ENCODE measurements around the gene NCOA6.
A peak's percentile ranks its signal among the peaks of the same experiment; 100 is the strongest.
"Not testable (repeated sequence)": the region's sequence is repeated elsewhere in the genome, so short reads cannot be mapped to it uniquely, and the experiment has no call there.

Gene NCOA6

GRCh38 chr20:34824806-34825529 lies 483 bp downstream of the NCOA6 start:
- DNase-seq = peak in 1 of 2 experiments; percentile 24

GRCh38 chr20:34824452-34824805 lies 1.0 kb downstream of the NCOA6 start:
- DNase-seq = peak; percentile 34 to 35

GRCh38 chr20:34824026-34824425 lies 1.4 kb downstream of the NCOA6 start:
- DNase-seq = no peak

DNA sequence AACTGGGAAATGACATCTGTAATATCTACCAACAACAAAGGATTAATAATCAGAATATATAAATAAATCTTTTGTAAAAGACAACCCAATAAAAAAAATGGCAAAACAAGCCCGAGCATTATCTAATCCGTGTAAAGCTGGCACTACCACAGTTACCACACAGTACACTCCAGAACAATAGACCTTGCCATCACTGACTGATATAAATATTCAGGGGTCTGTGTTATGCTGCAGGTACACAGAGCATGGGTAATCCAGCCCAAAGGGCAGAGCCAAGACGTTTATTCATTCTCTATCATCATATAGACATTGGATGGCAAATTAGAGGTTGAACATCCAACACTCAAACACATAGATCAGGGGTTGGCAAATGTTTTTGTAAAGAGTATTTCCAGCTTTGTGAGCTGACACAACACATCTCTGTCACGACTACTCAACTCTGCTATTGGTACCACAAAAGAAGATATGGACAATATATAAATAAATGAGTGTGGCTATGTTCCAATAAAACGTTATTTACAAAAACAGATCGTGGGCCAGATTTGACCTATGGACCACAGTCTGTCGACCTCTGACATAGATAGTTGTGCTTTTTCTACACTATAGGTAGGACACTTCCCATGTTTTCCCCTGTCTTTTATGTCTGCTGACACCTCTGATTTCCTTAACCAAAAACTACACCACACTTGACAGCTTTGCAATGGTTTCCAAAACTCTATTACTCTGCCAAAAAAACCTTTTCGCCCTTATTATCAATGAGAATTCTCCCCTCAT lies 4.5 kb downstream of the NCOA6 start:
- DNase-seq = no peak

- no peak for DNase-seq
These were observed 7.7 kb downstream of the NCOA6 start for GRCh38 chr20:34817801-34818200.

- no peak for DNase-seq
These were observed 8.4 kb downstream of the NCOA6 start for GRCh38 chr20:34817072-34817471.

DNA sequence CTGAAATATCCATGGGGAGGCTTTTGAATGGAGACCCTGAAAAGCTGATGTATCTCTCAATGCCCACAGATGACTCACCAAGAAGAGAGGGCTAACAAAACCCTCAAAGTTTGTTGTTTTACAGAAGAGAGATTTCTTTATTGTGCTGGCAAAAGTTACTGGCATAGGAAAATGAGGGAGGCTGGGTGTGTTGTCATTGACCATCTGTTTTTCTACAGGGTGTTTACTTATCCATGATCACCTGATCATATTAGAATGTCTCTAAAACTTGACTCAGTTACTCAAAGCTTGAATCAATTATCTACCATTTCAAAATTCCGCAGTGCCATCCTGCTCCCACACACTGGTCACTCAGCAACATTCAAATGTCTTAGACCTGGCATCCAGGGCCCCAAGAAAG lies 9.8 kb downstream of the NCOA6 start:
- no peak for DNase-seq

DNA sequence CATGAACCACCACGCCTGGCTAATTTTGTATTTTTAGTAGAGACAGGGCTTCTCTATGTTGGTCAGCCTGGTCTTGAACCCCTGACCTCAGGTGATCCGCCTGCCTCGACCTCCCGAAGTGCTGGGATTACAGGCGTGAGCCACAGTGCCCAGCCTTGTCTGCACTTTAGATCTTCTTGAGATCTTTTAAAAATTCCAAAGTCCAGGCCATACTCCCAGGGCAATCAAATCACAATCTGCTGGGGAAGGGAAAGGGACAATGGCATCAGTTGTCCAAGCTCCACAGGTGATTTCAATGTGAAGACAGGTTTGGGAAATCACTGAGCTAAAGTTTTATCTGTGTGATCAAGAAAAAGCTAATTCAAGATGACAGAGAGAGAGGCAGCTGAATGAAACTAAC lies 16.9 kb downstream of the NCOA6 start:
- no peak for DNase-seq

DNA sequence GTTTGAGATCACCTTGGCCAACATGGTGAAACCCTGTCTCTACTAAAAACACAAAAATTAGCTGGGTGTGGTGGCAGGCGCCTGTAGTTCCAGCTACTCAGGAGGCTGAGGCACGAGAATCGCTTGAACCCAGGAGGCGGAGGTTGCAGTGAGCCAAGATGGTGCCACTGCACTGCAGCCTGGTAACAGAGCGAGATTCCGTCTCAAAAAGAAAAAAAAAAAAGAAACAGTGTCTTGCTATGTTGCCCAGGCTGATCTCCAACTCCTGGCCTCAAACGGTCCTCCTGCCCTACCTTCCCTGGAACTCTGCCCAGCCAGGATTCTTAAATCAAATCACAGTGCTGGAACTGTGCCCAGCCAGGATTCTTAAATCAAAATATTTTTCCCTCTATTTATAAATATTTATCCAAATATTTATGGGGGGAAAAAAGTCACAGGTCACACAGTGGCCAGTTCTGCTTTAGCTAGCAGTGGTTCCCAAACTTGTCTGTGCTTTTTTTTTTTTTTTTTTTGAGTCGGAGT lies 17.4 kb downstream of the NCOA6 start:
- not testable (repeated sequence) for DNase-seq

DNA sequence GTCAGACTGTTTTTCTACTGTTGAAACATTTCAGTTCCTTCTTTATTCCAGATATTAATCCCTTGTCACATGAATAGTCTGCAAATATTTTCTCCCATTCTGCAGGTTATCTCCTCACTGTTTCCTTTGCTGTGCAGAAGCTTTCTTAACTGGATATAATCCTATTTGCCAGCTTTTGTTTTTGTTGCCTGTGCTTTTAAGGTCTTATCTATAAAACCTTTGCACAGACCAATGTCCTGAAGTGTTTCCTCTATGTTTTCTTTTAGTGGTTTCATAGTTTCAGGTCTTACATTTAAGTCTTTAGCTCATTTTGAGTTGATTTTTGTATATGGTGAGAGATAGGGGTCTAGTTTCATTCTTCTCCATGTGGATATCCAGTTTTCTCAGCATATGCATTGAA lies 19.2 kb downstream of the NCOA6 start:
- no peak for DNase-seq

- DNase-seq = no peak
These were observed 26.6 kb downstream of the NCOA6 start for GRCh38 chr20:34798871-34799270.

DNA sequence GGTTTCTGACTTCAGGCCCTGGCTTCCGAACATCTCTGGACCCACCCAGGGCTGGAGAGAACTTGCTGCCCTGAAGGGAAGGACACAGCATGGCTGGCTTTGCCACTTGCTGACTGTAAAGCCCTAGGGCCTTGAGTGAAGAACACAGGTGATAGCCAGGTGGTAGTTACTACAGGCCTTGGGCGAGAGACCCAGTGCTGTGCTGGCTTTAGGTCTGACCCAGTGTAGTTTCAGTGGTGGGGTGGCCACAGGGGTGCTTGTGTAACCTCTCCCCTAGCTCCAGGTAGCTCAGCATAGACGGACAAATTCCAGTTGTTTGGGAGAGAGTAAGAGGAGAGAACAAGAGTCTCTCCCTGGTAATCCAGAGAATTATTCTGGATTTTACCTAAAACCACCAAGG lies 27.1 kb downstream of the NCOA6 start:
- no peak for DNase-seq

GRCh38 chr20:34797012-34797995 lies 28.1 kb downstream of the NCOA6 start:
- no peak for DNase-seq

DNA sequence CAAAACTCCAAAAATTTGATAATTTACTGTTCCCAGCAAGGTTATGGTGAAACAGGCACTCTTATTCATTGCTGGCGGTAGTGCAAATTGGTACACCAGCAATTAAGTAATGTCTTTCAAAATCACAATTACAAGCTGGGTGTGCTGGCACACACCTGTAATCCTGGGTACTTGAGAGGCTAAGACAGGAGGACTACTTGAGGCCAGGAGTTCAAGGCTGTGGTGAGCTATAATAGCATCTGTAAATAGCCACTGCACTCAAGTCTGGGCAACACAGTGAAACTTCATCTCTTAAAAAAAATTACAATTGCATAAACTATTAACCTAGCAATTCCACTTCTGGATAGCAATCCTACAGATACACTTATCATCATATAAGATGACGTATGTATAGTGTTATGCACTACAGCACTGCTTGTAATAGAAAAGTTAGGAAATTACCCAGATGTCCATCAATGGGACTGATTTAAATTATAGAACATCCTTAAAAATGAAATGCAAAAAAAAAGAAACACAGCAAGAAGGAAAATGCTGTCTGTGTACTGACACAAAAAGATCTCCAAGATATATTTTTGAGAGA lies 31.4 kb downstream of the NCOA6 start:
- no peak for DNase-seq

DNA sequence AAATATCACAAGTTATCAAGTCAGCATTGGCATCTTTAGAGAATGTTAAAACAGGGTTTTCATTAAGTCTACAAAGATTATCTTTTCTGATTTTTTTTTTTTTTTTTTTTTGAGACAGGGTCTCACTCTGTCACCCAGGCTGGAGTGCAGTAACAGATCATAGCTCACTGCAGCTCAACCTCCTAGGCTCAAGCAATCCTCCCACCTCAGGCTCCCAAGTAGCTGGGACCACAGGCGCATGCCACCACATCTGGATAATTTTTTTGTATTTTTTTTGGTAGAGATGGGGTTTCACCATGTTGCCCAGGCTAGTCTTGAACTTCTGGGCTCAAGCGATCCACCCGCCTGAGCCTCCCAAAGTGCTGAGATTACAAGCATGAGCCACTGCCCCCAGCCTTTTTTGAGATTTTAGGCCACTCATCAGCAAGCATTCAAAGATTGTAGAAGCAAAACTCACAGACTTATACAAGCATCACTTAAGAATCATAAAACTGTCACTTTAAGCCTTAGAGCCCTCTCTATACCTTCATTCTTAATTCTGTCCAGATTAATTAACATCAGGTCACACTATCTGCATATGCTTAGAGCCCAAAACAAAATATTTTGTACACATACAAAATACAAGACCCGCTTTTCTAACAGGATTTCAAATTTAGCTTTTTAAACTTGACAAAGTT lies 32.6 kb downstream of the NCOA6 start:
- DNase-seq = no peak

DNA sequence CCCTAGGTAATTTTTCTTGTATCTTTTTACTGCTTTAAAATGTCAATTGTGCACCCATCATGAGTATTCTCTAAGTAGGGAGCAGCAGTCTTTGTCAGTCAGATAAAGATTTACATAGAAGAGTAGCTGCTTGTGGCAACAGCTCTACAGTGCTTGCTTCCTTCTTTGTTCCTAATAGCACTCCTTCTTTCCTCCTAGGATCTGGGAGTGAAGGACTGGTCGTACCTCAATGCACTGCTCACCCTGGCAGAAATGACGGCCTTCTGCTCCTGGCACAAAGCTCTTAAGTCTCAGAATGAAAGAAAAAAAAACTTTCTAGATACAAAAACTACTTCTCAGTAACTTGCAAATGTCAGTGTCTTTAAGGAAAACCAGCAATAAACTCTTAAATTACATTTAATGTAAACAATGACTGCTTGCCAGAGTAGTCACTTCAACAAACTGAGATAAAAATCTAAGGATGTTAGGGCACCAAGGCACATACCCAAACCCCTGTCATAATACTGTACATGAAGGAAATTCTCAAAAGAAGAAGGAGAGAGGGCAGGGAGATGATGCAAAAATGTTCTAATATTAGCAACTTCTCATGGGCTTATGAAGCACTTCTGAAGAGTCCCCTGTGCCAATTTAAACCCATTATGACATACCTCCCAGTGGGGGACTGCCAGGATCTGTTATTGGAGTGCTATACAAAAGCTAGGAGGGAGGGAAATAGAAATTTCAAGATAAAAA lies 34.0 kb downstream of the NCOA6 start:
- peak in 1 of 2 experiments; percentile 4 for DNase-seq

- DNase-seq = no peak
These were observed 44.2 kb downstream of the NCOA6 start for GRCh38 chr20:34781220-34781619.

GRCh38 chr20:34780291-34780690 lies 45.2 kb downstream of the NCOA6 start:
- DNase-seq = not testable (repeated sequence)

DNA sequence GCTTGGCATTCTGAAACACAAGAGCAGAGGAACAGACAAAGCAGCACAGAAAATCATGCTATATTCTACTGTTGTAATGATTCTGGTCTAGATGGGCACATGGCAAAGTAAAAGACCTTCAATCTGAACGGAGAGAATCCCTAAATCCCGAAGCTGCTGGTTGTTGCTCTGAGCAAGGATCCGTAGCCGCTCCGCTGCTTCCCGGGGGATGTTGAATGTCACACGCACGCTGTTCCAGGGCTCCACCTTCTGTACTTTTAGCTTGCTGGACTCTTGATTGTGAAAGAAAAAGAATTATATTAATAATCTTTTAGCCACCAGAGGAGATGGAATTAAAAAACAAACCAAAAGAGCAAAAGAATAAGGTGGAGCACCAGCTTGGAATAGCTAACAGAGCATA lies 49.3 kb downstream of the NCOA6 start:
- DNase-seq = no peak

- DNase-seq = no peak
These were observed 50.6 kb downstream of the NCOA6 start for GRCh38 chr20:34774886-34775285.

- DNase-seq = no peak
These were observed 51.0 kb downstream of the NCOA6 start for GRCh38 chr20:34774449-34774848.
